Posterior vena cava (tissue), 2 donors: ENCODE measurements around the gene POLR2L. TPM values are rescaled to one million over a fixed set of nuclear protein-coding genes. Genes with fewer than 3 reads are reported as not detected.

ENCODE experiments used
- DNase-seq: peaks from one replicate; pipeline ENCODE4 v3.0.0-alpha.2; 2020; ENCODE audit warnings: low spot score
- intact Hi-C, 2 donors: fragments of 100-400 bp; cut with DNase I; formaldehyde crosslinking; loops; one replicate each; pipeline versions ENCODE4 v1.14.1 to v1.14.2; 2022 to 2023
- long read RNA-seq, 2 donors: library from polyadenylated mRNA; unstranded; transcript quantifications; one replicate each; pipeline ENCODE4 v2.0.0, GENCODE V29; 2020 to 2021
- total RNA-seq, 2 donors: library from RNA; stranded (reverse); fragmentation: NEBNext Ultra II Directional; extraction: Animal tissue kit (Norgen Biotek cat#: 25700); gene quantifications; one replicate each; pipeline ENCODE4 v1.2.1, GENCODE V29; 2021
- donor health status: DM: yes; HTN: yes; CAD: no.
- donor health status: DM: yes; HTN: yes; CAD: no.

POLR2L gene
- total RNA-seq: 10 to 100 TPM; 63.9 to 91.4 TPM
- long read RNA-seq, donor 1, transcript POLR2L-201 (2 exons, 892 nt): major isoform, 23 of 23 reads
- long read RNA-seq, donor 1, partial matches to known transcripts: 0 of 23 reads
- long read RNA-seq, donor 1, other reads (novel, unspliced or antisense): 0 of 23 reads
- long read RNA-seq, donor 2, transcript POLR2L-201 (2 exons, 892 nt): major isoform, 18 of 19 reads
- long read RNA-seq, donor 2, partial matches to known transcripts: 1 of 19 reads
- long read RNA-seq, donor 2, other reads (novel, unspliced or antisense): 0 of 19 reads

GRCh38 chr11:842370-843002 is at the start of gene POLR2L, which contains the start of gene TSPAN4:
Gene POLR2L, minus strand, starts transcription at chr11:842529. Its CDS starts 21 bp downstream, at chr11:842508.
Gene TSPAN4, plus strand, starts transcription at chr11:842852. Its CDS starts 7,453 bp downstream, at chr11:850305.
- intact Hi-C loops: loop anchor here in 1 of 2 donors (5.0 kb wide), 1 partner anchor 1040 kb away; no protein-coding TSS in a partner anchor
- peak; percentile 97 for DNase-seq

GRCh38 chr11:890794-891540 is 48.6 kb upstream of the POLR2L start:
- intact Hi-C loops: no loop called here
- DNase-seq: no peak

GRCh38 chr11:889687-890475 is 47.6 kb upstream of the POLR2L start:
- intact Hi-C loops: no loop called here
- no peak for DNase-seq

GRCh38 chr11:889257-889656 is 46.9 kb upstream of the POLR2L start:
- intact Hi-C loops: no loop called here
- no peak for DNase-seq

- DNase-seq: no peak
- intact Hi-C loops: no loop called here
Measured at GRCh38 chr11:888310-889212, 46.2 kb upstream of the POLR2L start.

GRCh38 chr11:887589-887988 is 45.3 kb upstream of the POLR2L start:
- no peak for DNase-seq
- intact Hi-C loops: no loop called here

- DNase-seq: no peak
- intact Hi-C loops: no loop called here
Measured at GRCh38 chr11:886568-886967, 44.2 kb upstream of the POLR2L start.

- intact Hi-C loops: no loop called here
- no peak for DNase-seq
Measured at GRCh38 chr11:884578-885070, 42.3 kb upstream of the POLR2L start.

GRCh38 chr11:883527-883926 is 41.2 kb upstream of the POLR2L start:
- intact Hi-C loops: no loop called here
- DNase-seq: no peak

GRCh38 chr11:882596-882995 is 40.3 kb upstream of the POLR2L start:
- intact Hi-C loops: no loop called here
- no peak for DNase-seq

GRCh38 chr11:880447-880846 is 38.1 kb upstream of the POLR2L start:
- intact Hi-C loops: no loop called here
- DNase-seq: no peak

GRCh38 chr11:877565-877964 is 35.2 kb upstream of the POLR2L start:
- DNase-seq: no peak
- intact Hi-C loops: no loop called here

- DNase-seq: no peak
- intact Hi-C loops: no loop called here
Measured at GRCh38 chr11:876545-876944, 34.2 kb upstream of the POLR2L start.

GRCh38 chr11:875769-876301 is 33.5 kb upstream of the POLR2L start:
- intact Hi-C loops: no loop called here
- no peak for DNase-seq

- no peak for DNase-seq
- intact Hi-C loops: no loop called here
Measured at GRCh38 chr11:875203-875602, 32.9 kb upstream of the POLR2L start.

- no peak for DNase-seq
Measured at GRCh38 chr11:873706-874105, 31.4 kb upstream of the POLR2L start.

GRCh38 chr11:872799-873198 is 30.5 kb upstream of the POLR2L start:
- intact Hi-C loops: no loop called here
- no peak for DNase-seq

More at GRCh38 chr11:873706-874105, 31.4 kb upstream of the POLR2L start:
- intact Hi-C loops: no loop called here

GRCh38 chr11:871472-871871 is 29.1 kb upstream of the POLR2L start:
- no peak for DNase-seq
- intact Hi-C loops: no loop called here
